K562 (cell line): Measurements from ENCODE around the gene FADS1. TPM values are rescaled to one million over a fixed set of nuclear protein-coding genes. Genes with fewer than 3 reads are reported as not detected.

Source experiments
- COPS2 ChIP-seq: fragments of 450-650 bp; conservative IDR thresholded peaks from 2 replicates; pipeline ENCODE4 v1.6.1; 2016; ENCODE audit warnings: mild to moderate bottlenecking, moderate library complexity
- CSDE1 ChIP-seq, 2 experiments: fragments of 450-650 bp; IDR thresholded peaks; 2 replicates each; pipeline ENCODE4 v1.6.1; 2016; ENCODE audit warnings: mild to moderate bottlenecking in 1 of 2
- HEY1 ChIP-seq: fragments of 250-450 bp; sonication (Bioruptor Pico); IDR thresholded peaks from 2 replicates; pipeline ENCODE4 v1.5.0; 2020; ENCODE audit warnings: mild to moderate bottlenecking, moderate library complexity, borderline replicate concordance
- HOMEZ ChIP-seq: fragments of 250-450 bp; sonication (Bioruptor Pico); IDR thresholded peaks from 2 replicates; pipeline ENCODE4 v1.4.0; 2020; ENCODE audit warnings: mild to moderate bottlenecking, moderate library complexity
- KDM1A ChIP-seq, 2 experiments: fragments of 450-650 bp; IDR thresholded peaks; 2 replicates each; pipeline ENCODE4 v1.6.1; 2016; ENCODE audit warnings: mild to moderate bottlenecking in 2 of 2
- MEIS2 ChIP-seq: fragments of 450-650 bp; IDR thresholded peaks from 2 replicates; pipeline ENCODE4 v1.6.1; 2014; ENCODE audit warnings: mild to moderate bottlenecking; ENCODE audit not compliant: partially characterized antibody
- TCF3 ChIP-seq: sonication (generic); formaldehyde crosslinking; IDR thresholded peaks from 2 replicates; pipeline ENCODE4 v1.4.0; 2020; ENCODE audit warnings: mild to moderate bottlenecking, missing genetic modification reagents
- TEAD1 ChIP-seq, 2 experiments: fragments of 450-650 bp in 1 of 2; sonication (generic) in 1 of 2; formaldehyde crosslinking; IDR thresholded peaks; 2 replicates each; pipeline versions ENCODE4 v1.4.0 to v1.8.0; 2020 to 2022; ENCODE audit warnings: mild to moderate bottlenecking in 2 of 2, missing genetic modification reagents in 1 of 2
- ZNF592 ChIP-seq: fragments of 450-650 bp; IDR thresholded peaks from 2 replicates; pipeline ENCODE4 v1.6.1; 2017; ENCODE audit warnings: antibody characterized with exemption, mild to moderate bottlenecking
- polyA plus RNA-seq, 8 experiments: library from polyadenylated mRNA; depleted of rRNA in 4 of 8; stranded (reverse) in 5 of 8; unstranded in 3 of 8; fragments of >200 nt; fragmentation: Nextera tagmentation in 2 of 8; fragmentation: Illumina TruSeq in 1 of 8; extraction: Ambion mirVana in 2 of 8; extraction: Trizol in 1 of 8; gene quantifications; 2 replicates each; pipeline versions ENCODE4 v1.2.1 to v1.2.3, GENCODE V29; 2011 to 2014; ENCODE audit warnings: inconsistent platforms in 1 of 8, missing spikeins in 1 of 8
- total RNA-seq, 7 experiments: library from RNA; depleted of rRNA in 6 of 7; stranded (reverse); fragments of >200 nt in 6 of 7; fragmentation: Illumina TruSeq in 2 of 7; extraction: Trizol in 2 of 7; gene quantifications; 2 replicates each; pipeline versions ENCODE4 v1.2.1 to v1.2.3, GENCODE V29; 2011 to 2021; ENCODE audit warnings: low replicate concordance in 1 of 7
- TF ChIP-seq, protein P1 (sequence below): fragments of 450-650 bp; IDR thresholded peaks from 2 replicates; pipeline ENCODE4 v1.6.1; 2018; ENCODE audit not compliant: partially characterized antibody
- TF ChIP-seq, protein P2 (sequence below), 3 experiments: fragments of 200-800 bp in 1 of 3; sonication (Bioruptor generic) in 1 of 3; sonication (generic) in 1 of 3; formaldehyde crosslinking in 1 of 3; IDR thresholded peaks; 2 replicates each; pipeline versions ENCODE4 v1.6.1 to v1.8.0; 2016 to 2022; ENCODE audit warnings: mild to moderate bottlenecking in 2 of 3, missing compliant biosample characterization in 2 of 3, missing genetic modification characterization in 2 of 3, missing genetic modification reagents in 1 of 3
- TF ChIP-seq, protein P3 (sequence below), 2 experiments: fragments of 450-650 bp in 1 of 2; sonication (generic) in 1 of 2; formaldehyde crosslinking; conservative IDR thresholded peaks; 2 replicates each; pipeline versions ENCODE4 v1.4.0 to v1.8.1; 2020 to 2022; ENCODE audit warnings: mild to moderate bottlenecking in 1 of 2, missing genetic modification reagents in 1 of 2

FADS1 gene
- total and polyA plus RNA-seq, 9 of the 15 experiments (the other 6 are each of a cell fraction or from before 2014, with no cell fraction given), result 110 to 864 (median 364) TPM

DNA sequence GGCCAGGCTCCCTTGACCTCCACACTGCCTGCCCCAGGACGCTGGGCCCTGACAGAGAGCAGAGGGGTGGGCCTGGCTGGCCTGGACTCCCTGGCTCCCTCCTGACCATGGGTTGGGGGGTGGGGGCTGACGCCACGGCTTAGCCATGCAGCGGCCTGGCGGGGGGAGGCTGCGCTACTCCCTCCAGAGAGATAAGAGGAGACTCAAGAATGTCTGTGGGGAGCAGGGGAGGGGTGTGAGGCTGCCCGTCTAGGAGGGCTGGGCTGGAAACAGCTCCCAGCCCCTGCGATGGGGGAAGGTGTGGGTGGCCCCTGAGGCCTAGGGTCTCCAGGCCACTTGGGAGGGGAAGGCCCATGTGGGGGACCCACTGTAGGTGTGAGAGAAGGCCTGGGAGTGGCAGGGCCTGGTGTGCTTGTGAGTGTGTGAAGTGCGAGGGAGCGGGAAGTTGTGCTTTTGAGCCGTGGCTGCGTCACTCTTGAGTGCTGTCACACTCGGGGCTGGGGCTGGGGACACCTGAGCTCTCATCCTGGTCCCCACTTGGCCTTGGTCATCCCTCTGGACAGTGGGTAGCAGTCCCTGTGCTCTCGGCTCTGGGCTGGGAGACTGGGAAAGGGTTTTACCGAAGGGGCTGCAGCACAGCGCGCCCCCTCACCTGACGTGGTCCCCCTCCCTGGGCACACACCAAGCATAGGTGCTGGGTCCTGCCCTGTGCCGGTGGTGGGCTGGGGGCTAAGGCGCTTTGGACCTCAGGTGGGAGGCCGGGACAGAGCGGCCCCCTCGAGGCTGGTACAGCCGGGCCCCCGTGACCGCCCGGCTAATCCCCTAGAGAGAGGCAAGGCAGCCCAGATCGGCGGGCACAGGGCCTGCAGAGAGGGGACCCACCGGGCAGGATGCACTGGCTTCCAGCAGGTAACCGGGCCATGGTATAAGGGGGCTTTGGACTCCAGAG is 62.0 kb downstream of the FADS1 start (continued):
- TF ChIP-seq, protein P1, sequence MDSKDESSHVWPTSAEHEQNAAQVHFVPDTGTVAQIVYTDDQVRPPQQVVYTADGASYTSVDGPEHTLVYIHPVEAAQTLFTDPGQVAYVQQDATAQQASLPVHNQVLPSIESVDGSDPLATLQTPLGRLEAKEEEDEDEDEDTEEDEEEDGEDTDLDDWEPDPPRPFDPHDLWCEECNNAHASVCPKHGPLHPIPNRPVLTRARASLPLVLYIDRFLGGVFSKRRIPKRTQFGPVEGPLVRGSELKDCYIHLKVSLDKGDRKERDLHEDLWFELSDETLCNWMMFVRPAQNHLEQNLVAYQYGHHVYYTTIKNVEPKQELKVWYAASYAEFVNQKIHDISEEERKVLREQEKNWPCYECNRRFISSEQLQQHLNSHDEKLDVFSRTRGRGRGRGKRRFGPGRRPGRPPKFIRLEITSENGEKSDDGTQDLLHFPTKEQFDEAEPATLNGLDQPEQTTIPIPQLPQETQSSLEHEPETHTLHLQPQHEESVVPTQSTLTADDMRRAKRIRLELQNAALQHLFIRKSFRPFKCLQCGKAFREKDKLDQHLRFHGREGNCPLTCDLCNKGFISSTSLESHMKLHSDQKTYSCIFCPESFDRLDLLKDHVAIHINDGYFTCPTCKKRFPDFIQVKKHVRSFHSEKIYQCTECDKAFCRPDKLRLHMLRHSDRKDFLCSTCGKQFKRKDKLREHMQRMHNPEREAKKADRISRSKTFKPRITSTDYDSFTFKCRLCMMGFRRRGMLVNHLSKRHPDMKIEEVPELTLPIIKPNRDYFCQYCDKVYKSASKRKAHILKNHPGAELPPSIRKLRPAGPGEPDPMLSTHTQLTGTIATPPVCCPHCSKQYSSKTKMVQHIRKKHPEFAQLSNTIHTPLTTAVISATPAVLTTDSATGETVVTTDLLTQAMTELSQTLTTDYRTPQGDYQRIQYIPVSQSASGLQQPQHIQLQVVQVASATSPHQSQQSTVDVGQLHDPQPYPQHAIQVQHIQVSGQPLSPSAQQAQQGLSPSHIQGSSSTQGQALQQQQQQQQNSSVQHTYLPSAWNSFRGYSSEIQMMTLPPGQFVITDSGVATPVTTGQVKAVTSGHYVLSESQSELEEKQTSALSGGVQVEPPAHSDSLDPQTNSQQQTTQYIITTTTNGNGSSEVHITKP, result peak; percentile 39
- TF ChIP-seq, protein P2, sequence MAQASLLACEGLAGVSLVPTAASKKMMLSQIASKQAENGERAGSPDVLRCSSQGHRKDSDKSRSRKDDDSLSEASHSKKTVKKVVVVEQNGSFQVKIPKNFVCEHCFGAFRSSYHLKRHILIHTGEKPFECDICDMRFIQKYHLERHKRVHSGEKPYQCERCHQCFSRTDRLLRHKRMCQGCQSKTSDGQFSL (CRISPR knock-in tag; IDR thresholded peaks at IDR 0.05), result no peak
- TF ChIP-seq, protein P2 (tag; IDR thresholded peaks at IDR 0.05), result 0 out of 4 replicates have a peak, but pooled peaks of 1 of the 2 experiments have one; percentile 25
- TF ChIP-seq ZNF592, result peak; percentile 75
- peak in 1 of 2 experiments; percentile 21; a peak in 1 of 4 replicates for TF ChIP-seq KDM1A (IDR thresholded peaks at IDR 0.05)
- TF ChIP-seq HOMEZ, result no peak
- TF ChIP-seq HEY1 (CRISPR knock-in tag), result no peak
- no peak for TF ChIP-seq CSDE1 (IDR thresholded peaks at IDR 0.05)
- TF ChIP-seq TEAD1 (CRISPR knock-in tag; IDR thresholded peaks at IDR 0.05), result peak; percentile 88 to 91
- TF ChIP-seq, protein P3, sequence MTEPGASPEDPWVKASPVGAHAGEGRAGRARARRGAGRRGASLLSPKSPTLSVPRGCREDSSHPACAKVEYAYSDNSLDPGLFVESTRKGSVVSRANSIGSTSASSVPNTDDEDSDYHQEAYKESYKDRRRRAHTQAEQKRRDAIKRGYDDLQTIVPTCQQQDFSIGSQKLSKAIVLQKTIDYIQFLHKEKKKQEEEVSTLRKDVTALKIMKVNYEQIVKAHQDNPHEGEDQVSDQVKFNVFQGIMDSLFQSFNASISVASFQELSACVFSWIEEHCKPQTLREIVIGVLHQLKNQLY (CRISPR knock-in tag; conservative IDR thresholded peaks at IDR 0.05), result no peak
- no peak for TF ChIP-seq COPS2
- peak; percentile 20; the same call in 1 of the 2 replicates for TF ChIP-seq TCF3 (CRISPR knock-in tag)
- no peak for TF ChIP-seq MEIS2
